Measurements from ENCODE around the gene MAML2.

MAML2 gene

DNA sequence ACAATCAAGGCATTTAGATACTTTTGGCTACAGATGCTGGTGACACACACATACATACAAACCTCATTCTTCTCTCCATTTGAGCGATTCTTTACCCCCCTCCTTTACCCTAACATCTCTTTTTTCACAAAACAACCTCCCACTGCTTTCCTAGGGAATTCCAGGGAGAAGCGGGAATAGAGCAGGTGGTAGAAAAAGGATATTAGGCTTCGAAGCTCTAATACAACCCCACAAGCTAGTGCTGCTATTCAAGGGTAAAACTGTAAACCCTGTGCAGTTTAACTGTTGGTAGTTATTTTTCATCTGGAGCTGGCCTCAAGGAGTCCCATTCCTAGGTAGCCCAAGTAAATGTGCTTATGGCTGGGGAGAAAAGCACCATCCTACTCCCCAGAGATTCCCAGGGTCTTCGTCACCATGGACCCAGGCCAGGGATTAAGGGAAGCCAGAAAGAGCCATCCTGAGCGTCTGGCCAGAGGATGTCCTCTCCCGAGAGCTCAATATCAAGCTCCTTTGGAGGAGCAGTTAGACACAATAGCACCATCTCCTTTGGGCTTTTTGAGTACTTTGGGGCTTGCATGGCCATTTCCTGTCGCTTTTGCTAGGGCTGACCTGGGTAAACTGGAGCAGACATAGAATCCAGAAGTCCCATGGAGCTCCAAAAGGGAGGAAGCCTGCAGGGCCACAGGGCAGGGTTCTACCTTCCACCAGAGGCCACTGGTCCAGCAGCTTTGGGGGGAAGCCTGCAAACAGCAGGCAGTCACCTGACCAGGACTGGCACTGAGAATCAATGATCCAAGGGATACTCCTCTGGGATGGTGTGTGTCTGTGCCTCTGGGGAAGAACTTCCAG lies 3.1 kb downstream of the MAML2 start:
- no peak for DNase-seq (ENCODE audit: low spot score)

DNA sequence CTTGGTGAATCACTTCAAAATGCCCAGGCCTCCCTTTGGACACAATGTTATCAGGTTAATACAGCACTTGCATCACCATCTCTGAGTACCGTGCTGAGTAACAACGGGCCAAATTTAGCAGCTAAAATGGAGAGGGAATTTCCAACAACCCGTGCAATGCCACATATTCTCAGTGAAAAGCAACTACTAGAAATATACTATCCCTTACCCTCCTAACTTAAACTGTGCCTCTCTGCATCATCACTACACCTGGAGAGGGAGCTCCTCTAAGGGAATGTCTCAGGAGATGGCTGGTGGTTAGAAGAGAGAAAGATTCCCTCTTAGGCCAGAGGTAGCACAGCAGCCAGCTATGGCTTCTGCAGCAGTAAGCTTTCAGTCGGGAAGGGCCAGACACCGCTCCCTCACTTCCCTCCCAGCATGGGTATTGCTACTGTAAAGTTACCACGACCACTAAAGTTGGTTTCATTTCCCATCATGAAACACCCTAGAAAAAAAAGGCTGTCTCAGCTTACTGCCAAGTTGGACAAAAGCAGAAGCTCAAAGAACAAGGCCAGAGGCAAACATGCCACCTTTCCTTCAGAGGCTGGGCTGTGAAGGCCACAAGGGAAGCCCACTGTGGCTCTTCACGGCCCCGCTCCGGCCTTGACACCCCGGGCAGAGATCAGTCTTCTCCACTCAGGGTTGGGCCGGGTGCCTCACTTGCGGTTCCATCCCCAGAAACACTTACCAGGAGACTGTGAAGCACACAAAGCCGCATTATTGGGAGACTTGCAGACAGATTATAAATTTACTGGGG lies 3.9 kb downstream of the MAML2 start:
- no peak for DNase-seq (ENCODE audit: low spot score)

DNA sequence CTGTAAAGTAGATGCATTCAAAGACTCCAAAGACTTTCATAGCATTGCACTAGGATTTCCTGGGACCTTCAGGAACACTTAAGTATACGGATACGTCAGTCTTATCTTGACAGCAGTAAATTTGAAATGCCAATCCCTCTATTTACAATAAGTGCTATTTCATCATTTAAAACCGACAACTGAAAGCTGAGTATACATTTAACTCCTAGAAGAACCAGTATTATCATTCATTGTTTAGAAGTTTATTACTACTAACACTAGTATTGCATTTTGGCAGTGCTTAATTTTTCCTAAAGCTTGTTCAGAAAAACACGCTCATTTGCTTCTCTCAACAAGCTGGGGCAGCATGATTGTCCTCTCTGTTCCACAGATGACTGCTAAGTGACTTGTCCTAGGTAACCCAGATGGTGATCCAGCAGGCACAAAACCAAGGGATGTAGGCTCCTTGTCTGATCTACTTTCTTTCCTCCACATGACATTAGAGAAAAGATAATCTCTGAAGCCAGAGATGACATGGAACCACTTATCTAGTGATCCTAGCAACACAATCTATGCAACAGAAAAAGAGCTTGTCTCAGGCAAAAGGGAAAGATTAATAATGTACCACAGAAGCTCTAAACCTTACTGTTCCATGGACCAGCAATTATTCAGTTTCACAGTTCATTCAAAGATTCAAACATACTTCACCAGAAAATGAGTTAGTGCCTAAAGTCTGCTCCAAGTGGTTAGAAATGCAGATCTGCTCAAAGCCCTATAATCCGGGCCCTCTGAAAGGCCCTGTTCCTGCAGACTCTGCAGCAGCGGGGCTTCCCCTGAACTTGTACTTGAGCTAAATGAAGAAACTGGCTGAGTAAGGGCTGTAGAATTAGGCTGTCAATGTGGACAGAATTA lies 5.2 kb downstream of the MAML2 start:
- no peak for DNase-seq (ENCODE audit: low spot score)

DNA sequence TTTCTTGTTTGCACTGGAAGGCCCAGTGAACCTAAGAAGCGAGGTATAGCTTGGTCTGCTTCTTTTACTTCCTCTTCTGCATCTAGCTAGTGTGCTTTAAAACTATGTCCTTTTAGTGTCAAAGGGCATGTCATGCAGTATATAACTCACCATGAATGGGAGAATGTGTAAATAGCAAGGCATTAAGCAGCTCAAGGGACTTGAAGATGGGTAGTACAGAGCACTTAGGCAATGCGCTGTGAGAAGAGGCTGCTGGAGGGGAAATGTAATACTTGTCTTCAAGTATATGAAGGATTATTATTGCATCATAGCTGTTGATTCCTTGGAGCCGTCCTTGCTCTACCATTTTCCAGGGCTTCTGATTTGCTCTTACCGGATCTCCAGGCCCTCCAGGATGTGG lies 7.6 kb downstream of the MAML2 start:
- DNase-seq (ENCODE audit: low spot score): no peak

DNA sequence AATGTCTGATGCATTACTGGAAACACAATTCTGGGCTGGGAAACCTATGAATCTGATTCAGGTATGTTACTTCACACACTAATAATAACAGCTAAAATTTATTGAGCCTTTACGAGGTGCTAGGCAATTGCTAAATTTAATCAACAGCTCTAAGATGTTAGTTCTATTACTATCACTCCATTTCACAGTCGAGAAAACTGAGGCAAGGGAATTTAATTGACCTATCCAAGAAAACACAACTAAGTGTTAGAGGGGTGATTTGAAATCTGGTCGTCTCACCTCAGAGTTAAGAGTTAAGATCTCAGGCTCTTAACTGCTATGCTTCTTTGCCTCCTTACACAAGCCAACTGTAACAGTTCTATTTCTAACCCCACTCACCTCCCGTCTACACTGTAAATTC lies 8.8 kb downstream of the MAML2 start:
- DNase-seq (ENCODE audit: low spot score): no peak

DNA sequence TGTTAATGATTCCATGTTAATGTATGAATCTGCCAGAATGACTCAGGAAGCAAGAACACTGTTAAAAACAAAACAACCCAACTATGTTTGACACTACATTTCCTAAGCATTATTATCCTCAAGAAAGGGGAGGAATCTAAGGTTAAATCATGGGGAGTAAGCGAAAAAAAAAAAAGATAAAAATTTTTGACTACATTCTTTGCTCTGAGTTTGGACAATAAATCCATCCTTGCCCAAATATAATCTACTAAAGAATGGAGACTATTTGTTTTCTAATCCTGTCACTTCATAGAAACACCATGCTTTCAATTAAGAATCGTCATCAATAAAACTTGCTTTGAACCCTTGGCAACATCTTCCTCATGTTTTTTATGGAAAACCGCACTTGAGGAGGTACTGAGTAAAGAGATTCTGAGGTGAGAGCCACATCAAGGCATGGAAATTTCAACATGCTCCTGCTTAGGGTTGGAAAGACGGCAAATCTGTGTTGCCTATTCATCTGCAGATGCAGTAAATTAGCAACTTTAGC lies 9.7 kb downstream of the MAML2 start:
- DNase-seq (ENCODE audit: low spot score): no peak

DNA sequence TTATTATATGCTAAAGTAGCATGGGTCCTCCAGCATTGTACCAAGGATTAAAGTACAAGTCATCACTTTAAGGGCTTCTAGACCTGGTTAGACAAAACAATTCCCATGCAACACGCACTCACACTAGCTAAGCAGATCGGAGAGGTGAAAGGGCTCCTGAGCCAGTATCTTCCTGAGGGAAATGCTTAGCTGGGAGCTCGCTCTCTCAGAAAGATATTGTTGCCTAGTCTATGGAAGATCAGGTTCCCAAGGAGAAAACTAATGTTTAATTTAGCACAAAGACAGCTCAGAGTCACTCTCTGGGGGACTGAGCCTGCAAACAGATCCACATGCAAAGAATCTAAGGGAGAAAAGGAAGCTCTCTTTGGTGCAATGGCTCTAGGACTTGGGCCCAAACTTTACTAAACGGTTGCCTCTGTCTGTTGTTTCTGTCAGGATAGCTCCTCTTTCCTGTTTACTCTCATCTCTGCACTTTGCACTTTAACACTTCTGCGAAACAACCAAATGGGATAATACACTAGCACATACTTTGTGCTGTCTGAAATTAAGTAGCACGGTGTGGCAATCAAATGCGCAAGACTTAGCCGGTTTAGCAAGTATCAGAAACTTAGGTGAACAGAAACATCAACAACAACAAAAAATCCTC lies 10.7 kb downstream of the MAML2 start:
- DNase-seq (ENCODE audit: low spot score): no peak

DNA sequence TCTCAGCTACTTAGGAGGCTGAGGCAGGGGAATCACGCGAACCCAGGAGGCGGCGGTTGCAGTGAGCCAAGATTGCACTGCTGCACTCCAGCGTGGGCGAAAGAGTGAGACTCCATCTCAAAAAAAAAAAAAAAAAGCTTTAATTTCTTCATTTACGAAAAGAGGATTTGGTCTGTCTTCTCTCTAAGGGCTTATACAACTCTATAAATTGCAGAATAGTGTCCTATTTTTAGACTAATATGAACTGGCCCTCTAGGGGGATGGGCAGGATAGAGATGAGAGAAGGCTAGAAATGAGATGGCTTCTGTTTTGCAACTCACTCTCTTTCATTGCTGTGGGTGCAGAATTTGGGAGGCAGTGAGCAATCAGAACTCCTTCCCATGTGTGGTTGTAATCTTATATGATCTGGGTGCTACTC lies 11.3 kb downstream of the MAML2 start:
- DNase-seq (ENCODE audit: low spot score): no peak

DNA sequence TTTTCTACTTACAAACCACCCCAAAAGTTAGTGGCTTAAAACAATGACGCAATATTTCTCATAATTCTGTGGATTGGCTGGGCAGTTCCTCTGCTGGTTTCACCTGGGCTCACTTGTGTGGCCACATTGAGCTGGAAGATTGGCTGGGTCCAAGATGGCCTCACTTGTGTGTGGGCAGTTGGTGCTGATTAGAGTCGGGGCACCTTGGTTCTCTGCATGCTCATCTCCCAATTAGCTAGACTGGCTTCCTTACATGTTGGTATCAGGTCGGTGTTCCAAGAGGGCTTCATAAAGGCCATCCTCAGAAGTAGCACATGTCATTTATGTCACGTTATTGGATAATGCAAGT lies 12.5 kb downstream of the MAML2 start:
- no peak for DNase-seq (ENCODE audit: low spot score)

DNA sequence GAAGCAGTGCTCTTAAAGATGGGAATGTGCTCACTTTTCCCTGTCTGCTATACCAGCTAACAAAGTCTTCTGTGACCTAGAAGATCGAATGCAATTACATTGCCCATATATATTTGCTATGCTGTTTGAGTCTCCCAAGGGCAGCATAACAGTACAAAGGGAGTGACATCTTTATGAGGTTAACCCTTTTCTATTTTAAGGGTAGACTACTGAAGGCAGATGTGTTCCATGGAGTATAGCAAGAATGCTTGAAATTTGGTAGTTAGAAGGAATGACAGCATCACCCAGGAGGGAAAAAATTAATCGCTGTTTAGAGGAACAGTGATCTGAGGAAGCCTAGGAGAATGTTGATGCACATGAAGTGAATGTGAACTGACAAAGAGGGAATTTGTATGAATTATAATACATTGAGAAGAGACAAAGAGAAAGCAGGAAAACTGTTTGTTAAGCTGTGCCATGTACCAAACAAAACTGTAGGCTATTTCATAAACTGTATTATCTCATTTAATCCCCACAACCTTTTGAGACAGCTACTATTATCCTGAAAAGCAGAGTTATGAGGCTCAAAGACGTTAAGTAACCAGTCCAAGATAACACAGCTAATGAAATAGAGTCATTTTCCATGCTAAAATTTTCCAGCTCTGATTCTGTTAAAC lies 13.0 kb downstream of the MAML2 start:
- DNase-seq (ENCODE audit: low spot score): no peak

DNA sequence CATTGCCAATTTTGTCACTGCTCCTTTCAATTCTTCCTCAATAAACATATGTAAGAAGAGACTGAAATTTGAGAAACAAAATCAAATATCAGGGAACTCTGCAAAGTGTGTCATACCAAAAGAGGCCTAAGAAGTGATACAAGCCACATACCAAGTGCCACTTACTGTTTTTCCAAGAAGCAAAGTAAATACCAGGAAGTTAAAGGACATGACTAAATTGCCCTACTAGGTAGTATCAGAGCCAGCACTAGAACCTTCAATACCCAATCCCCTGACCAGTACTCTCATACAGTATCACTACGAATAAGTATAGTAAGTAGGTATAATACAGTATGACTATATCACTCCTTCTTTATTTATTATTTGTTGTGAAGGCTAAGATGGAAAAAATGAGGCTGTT lies 13.6 kb downstream of the MAML2 start:
- DNase-seq (ENCODE audit: low spot score): no peak

DNA sequence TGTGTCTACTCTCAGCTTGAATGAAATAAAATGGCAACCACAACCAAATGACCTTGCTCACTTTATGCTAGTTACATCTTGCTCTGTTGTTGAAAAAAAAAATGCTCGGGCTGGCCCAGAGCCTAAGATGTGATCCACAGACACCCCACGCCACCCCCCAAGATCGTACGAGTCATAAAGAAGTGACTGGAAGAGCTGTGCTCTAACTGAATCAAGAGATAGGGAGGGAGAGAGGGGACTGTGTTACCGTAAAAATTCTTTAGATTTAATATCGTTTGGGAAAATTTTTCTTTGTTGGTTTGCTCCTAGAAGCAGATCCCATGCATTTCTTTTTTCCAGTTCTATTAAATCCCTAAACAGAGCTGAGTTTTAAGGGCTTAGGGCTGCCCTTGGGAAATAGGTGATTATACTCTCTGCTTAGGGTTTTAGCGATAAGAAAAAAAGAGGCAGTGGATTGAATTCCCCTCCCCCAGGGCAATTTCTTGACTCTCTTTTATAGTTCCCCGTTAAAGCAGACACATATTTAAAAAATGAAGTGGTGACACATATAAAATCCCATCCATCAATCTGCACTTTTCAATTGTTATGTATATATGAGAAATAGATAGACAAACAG lies 14.5 kb downstream of the MAML2 start:
- DNase-seq (ENCODE audit: low spot score): peak; percentile 61

DNA sequence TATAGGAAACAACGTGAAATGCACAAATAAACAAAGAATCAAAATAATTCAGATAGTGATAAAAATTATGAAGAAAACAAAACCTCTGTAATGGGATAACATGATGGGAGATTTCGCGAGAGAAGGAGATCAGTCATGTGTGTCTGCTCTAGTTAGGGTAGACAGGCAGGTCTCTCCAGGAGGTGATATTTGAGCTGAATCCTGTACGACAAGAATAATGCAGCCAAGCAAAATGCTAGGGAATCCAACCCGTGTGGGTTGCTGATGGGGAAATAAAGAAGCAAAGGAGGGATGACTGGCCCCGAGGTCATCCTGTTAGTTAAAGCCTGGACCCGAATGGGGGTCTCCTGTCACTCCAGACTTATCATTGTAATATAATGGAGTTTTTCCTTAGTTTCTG lies 16.0 kb downstream of the MAML2 start:
- no peak for DNase-seq (ENCODE audit: low spot score)

DNA sequence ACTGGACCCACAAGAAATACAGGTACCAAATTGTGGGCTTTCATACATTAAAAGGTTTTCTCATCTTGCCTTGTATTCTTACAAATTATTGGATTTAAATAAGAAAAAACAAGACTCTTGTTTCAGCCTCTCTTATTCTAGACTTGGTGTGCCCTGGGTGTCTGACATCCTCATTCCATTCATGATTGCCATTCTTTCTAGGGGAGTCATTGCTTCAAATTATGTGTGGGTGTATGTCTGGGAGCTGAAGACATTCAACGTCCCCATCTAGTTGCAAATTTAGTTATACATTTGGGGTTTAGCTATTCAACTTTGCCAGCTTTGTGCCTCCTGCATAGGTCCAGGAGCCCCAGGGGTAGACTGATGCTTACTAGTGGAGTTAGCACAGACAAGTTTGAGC lies 18.1 kb downstream of the MAML2 start:
- no peak for DNase-seq (ENCODE audit: low spot score)

DNA sequence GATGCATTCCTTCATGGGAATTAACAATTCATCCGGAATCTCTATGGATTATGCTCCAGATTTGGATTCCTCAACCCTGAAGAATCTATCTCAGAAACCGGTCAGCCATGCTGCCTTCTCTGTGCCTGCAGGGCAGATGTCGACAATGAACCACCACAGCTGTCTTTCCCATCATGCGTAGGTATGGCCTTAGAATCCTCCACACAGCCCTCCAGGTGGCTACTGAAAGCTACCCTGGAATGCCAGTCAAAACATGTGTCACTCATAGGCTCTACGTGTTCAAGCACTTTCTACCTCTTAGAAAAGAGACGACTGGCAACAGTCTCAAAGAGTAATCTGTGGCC lies 19.4 kb downstream of the MAML2 start:
- DNase-seq (ENCODE audit: low spot score): no peak

DNA sequence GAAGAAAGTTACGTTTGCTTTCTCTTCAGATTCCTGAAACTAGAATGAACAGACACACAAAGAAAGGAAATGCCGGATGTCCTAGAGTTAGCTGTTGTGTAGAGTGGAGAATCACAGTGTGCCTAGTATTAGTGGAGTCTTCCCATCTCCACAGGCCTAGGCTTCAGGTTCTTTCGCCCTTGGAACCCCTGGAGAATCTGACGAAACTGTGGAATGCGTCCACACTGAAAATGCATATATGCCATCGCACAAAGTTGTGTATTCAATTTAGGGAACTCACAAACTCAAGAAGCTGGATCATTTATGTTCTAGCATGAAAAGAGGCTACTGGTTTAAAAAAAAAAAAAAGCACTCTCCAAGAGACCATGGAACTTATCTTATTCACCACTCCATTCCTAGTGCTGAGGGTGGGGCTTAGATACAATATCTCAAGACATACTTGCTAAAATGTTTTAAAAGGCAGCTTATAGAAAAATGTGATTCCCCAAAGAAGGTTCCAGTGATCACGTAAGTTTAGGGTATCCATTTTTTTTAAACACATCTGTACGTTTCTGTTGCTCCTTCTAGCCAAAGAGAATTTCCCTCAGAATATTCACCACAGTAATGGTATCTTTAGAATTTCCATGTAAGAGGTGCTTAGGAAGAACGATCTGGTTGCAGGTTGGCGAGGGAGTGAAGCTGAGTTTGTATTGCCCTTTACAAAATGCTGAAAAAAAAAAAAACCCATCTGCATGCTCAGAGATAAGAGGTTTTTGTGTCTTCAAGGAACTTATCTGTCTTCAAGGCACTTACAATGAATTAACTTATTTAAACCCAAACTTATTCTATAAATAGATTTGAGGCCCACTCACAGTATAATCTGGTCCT lies 20.0 kb downstream of the MAML2 start:
- DNase-seq (ENCODE audit: low spot score): no peak

DNA sequence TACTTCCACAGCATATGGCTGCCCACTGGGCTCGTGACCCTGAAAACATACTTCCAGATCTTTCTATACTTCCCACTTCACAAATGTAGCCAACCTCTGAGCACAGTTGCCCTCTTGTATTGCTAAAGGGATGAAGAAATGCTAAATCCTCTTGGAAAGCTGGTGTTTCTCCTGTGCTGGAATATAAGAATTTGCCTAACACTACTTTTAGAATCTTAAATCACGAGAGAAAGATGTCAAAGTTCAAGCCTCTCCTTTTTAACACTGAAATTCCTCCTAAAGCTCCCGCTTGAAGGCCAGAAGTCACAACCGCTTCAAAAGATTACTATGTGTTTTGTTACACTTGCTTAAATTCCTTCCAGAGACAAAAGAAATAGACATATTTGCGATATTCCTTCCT lies 21.9 kb downstream of the MAML2 start:
- DNase-seq (ENCODE audit: low spot score): no peak

DNA sequence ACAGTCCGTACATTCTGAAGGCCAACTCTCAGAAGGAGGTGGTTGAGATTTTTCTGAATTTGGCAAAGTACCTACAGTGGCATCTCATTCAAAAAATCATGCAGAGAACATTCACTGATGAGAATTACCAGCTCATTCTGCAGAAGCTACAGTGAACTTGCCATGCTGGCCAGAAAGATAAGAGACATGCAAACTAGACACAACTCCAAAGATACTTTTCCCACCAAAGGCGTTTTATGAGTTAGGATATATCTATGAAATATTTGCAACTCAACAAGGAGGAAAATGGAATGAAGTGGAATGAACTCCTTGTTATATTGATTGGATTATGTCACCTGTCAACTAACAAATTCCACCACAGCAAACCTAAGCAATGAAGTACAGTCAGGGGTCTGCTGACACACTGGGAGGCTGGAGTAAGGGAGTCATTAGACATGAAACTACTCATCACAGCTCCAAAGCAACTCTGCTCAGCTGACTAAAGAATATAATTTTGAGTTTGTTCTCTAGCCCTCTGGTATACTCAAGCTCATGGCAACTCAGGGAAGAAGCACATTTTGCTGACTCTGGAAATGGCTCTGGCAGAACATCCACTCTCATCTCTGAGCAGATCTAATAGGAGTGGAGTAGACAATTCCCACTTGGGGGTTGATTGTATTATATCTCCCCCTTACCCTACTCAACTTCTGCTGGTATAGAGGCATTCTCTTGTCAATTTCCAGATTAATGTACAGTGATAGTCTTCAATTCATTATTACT lies 22.9 kb downstream of the MAML2 start:
- DNase-seq (ENCODE audit: low spot score): no peak

DNA sequence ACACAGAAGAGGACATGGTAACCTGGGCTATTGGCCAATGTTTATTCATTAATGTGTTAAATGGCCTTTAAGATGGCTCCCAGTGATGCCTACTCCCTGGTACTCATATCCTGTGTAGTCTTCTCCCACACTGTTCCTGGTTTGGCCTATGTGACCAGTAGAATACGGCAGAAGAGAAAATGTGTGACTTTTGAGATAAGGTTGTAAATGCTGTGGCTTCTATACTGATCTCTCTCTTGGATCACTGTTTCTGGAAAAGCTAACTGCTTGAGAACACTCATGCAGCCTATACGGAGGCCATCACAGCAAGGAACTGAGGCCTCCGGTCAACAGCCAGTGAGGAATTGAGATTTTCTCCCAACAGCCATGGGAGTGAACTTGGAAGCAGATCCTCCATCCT lies 24.1 kb downstream of the MAML2 start:
- DNase-seq (ENCODE audit: low spot score): no peak

All from D341Med (cell line).